ENCODE results near the gene RCOR2.

The RCOR2 gene

GRCh38 chr11:63922673-63923192 lies 5.8 kb upstream of the RCOR2 start:
- DNase-seq (ENCODE audit: low spot score), result no peak

- DNase-seq (ENCODE audit: low spot score), result no peak
Measured at GRCh38 chr11:63920939-63921417, 4.0 kb upstream of the RCOR2 start.

GRCh38 chr11:63920126-63920938 lies 3.4 kb upstream of the RCOR2 start:
- DNase-seq (ENCODE audit: low spot score), result no peak

- DNase-seq (ENCODE audit: low spot score), result peak; percentile 85
Measured at GRCh38 chr11:63919267-63920125, 2.5 kb upstream of the RCOR2 start.

- DNase-seq (ENCODE audit: low spot score), result no peak
Measured at GRCh38 chr11:63918507-63919191, 1.7 kb upstream of the RCOR2 start.

- DNase-seq (ENCODE audit: low spot score), result peak; percentile 82
Measured at GRCh38 chr11:63917692-63918506, 935 bp upstream of the RCOR2 start.

- DNase-seq (ENCODE audit: low spot score), result peak; percentile 79
Measured at GRCh38 chr11:63915961-63916836, 765 bp downstream of the RCOR2 start.

- DNase-seq (ENCODE audit: low spot score), result peak; percentile 60
Measured at GRCh38 chr11:63914896-63915691, 1.9 kb downstream of the RCOR2 start.

GRCh38 chr11:63913866-63914830 lies 2.8 kb downstream of the RCOR2 start:
- no peak for DNase-seq (ENCODE audit: low spot score)

GRCh38 chr11:63912678-63913077 lies 4.3 kb downstream of the RCOR2 start:
- DNase-seq (ENCODE audit: low spot score), result no peak

- no peak for DNase-seq (ENCODE audit: low spot score)
Measured at GRCh38 chr11:63911876-63912275, 5.1 kb downstream of the RCOR2 start.

- DNase-seq (ENCODE audit: low spot score), result no peak
Measured at GRCh38 chr11:63911440-63911839, 5.5 kb downstream of the RCOR2 start.

- no peak for DNase-seq (ENCODE audit: low spot score)
Measured at GRCh38 chr11:63910675-63911074, 6.3 kb downstream of the RCOR2 start.

GRCh38 chr11:63909591-63910506 lies 7.1 kb downstream of the RCOR2 start:
- peak; percentile 65 for DNase-seq (ENCODE audit: low spot score)

GRCh38 chr11:63908631-63909401 lies 8.1 kb downstream of the RCOR2 start:
- no peak for DNase-seq (ENCODE audit: low spot score)

- DNase-seq (ENCODE audit: low spot score), result peak; percentile 53
Measured at GRCh38 chr11:63907808-63908530, 9.0 kb downstream of the RCOR2 start.
